D341Med (cell line): ENCODE results near the gene RNF25.

Experiments used
- DNase-seq: peaks from one replicate; pipeline ENCODE4 v3.0.0; 2012; ENCODE audit warnings: low spot score

Gene RNF25

DNA sequence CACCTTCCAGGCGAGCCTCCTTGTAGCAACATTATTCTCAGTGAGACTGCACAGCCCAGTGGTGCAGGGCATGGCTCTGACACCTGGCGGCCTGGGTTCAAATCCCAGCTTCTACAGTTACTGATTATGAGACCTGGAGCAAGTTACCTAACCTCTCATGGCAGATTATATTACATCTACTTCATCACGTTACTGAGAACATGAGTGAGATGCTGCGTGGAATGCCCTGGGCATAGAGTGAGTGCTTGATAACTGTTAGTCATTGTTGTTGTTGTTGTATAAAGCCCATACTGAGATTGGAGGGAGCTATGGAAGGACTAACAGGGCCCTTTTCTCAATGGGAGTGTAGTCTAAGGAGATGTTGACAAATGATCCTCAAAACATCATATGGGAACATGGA is 45.4 kb downstream of the RNF25 start:
- DNase-seq: no peak

DNA sequence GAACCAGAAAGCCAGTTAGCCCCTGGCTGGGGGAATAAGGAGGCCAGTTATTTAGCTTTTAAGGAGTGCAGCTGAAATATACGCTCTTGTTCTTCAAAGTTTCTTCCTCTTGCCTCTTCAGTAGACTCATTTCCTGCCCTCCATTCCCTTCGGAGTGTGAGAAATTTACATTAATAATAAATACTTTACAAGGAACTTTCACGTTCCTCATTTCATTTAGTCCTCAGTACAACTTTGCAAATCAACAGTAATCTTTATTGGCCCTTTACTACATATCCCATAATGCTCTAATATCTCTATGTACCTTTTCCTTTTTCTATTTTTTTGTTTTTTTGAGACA is 48.5 kb downstream of the RNF25 start:
- no peak for DNase-seq

DNA sequence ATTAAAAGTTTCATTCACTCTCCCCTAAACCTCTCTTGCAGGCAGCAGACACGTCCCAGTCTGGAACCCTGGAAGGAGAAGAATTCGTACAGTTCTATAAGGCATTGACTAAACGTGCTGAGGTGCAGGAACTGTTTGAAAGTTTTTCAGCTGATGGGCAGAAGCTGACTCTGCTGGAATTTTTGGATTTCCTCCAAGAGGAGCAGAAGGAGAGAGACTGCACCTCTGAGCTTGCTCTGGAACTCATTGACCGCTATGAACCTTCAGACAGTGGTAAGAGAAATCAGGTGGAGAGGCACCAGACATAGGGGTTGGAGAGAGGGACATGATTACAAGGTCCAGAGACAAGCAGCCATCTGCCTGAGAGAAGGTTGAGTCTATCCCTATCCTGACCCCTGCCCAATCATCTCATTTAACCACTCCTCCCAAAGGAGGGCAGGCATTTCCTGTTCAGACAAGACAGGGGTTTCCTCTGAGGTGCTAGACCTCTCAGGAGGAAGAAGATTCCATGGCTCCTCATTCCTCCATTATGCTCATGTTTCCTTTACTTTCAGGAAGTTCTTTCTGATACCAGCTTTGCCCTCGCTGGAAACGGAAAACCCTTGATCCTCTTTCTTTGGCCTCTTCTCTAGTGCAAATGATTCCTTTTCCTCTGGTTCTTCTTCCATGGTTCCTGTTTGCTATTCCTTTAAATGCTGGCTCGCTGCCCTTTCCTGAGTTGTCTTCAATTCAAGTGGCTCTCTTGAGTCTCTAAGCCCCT is 49.0 kb downstream of the RNF25 start:
- no peak for DNase-seq

DNA sequence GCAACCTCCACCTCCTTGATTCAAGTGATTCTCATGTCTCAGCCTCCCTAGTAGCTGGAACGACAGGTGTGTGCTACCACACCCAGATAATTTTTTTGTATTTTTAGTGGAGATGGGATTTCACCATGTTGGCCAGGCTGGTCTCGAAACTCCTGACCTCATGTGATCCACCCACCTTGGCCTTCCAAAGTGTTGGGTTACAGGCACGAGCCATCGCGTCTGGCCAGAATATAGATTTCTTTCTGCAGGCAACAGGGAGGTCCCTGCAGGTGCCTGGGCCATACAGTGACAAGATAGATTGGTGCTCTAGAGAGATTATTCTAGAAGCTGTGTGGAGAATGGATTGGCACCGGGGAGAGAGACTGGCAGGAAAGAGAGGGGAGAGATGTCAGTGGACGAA is 50.8 kb downstream of the RNF25 start:
- DNase-seq: no peak

DNA sequence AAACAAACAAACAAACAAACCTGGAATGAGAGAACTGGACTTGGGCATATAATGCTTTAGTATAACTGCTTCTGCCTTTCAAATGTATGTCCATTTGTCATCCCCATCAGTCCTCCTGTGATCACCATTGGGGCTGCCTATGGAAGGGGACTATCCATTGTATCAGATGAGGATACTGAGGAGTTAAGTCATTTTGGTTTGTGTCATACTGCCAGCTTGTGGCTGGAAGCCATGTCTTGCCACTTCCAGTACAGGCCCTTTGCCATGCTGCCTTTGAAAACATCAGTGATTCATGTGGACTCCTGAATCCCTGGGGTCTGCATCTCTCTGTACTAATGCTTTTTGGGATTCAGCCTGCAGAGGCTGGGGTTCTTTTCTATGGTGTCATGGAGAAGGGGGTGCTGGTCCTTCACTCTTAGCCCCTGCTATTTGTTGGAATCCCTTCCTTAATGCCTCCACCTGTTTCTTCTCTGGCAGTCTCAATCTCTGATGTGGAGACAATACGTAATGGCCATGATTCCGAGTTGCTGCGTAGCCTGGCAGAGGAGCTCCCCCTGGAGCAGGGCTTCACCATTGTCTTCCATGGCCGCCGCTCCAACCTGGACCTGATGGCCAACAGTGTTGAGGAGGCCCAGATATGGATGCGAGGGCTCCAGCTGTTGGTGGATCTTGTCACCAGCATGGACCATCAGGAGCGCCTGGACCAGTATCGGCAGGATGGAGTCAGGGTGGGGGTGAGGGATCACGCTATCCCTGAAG is 53.5 kb downstream of the RNF25 start:
- DNase-seq: peak; percentile 49

DNA sequence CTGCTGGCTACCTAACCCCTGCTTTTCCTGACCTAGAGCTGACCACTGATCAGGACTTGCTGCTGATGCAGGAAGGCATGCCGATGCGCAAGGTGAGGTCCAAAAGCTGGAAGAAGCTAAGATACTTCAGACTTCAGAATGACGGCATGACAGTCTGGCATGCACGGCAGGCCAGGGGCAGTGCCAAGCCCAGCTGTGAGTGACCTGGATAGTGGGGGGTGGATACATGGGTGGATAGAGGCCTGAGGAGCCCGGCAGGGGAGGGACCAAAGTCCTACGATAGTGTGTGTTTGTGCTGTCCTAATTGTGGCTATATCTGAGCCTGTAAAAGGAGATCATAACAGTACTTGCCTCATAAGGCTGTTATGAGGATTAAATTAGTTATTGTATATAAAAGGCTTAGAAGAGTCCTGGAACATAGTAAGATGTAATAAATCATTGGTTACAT is 55.9 kb downstream of the RNF25 start:
- DNase-seq: no peak
